OCI-LY1 (cell line): ENCODE measurements around the gene TTC16.

ENCODE experiments used
- H2AFZ ChIP-seq: fragments of 200-600 bp; sonication (generic), shearing (Covaris generic); 2 replicates; pipeline ENCODE4 v1.6.0; 2014; ENCODE audit warnings: antibody characterized with exemption, mild to moderate bottlenecking, low read length
- H3F3A ChIP-seq: fragments of 200-600 bp; sonication (generic), shearing (Covaris generic); 2 replicates; pipeline ENCODE4 v1.6.0; 2014; ENCODE audit warnings: mild to moderate bottlenecking, antibody characterized with exemption, low read length, moderate library complexity; ENCODE audit not compliant: insufficient read depth
- H3K27ac ChIP-seq: fragments of 200-600 bp; sonication (generic); 2 replicates; pipeline ENCODE4 v1.5.1; 2014; ENCODE audit warnings: low read length, mixed run types, mild to moderate bottlenecking, low read depth; ENCODE audit not compliant: poor library complexity, severe bottlenecking
- H3K27me3 ChIP-seq: fragments of 200-600 bp; sonication (generic); 2 replicates; pipeline ENCODE4 v1.6.0; 2014; ENCODE audit warnings: antibody characterized with exemption, mild to moderate bottlenecking, low read length, moderate library complexity; ENCODE audit not compliant: insufficient read depth
- H3K36me3 ChIP-seq: fragments of 200-600 bp; sonication (generic); 2 replicates; pipeline ENCODE4 v1.6.1; 2014; ENCODE audit warnings: mild to moderate bottlenecking, antibody characterized with exemption, low read length, moderate library complexity, mixed read lengths; ENCODE audit not compliant: insufficient read depth
- H3K4me1 ChIP-seq: fragments of 200-600 bp; sonication (generic); 2 replicates; pipeline ENCODE4 v1.5.1; 2014; ENCODE audit warnings: mild to moderate bottlenecking, low read length, moderate library complexity; ENCODE audit not compliant: insufficient read depth, severe bottlenecking
- H3K4me2 ChIP-seq: fragments of 200-600 bp; sonication (generic), shearing (Covaris generic); 2 replicates; pipeline ENCODE4 v1.6.1; 2014; ENCODE audit warnings: low read length
- H3K4me3 ChIP-seq: fragments of 200-600 bp; sonication (generic); 2 replicates; pipeline ENCODE4 v1.5.1; 2014; ENCODE audit warnings: low read length, low read depth, mild to moderate bottlenecking, mixed read lengths; ENCODE audit not compliant: poor library complexity, severe bottlenecking
- H3K79me2 ChIP-seq: fragments of 200-600 bp; shearing (Covaris generic); 2 replicates; pipeline ENCODE4 v1.6.1; 2016; ENCODE audit warnings: mixed run types, low read length, mixed read lengths; ENCODE audit not compliant: insufficient read depth
- H3K9ac ChIP-seq: fragments of 200-600 bp; sonication (generic), shearing (Covaris generic); 2 replicates; pipeline ENCODE4 v1.6.1; 2014; ENCODE audit warnings: mild to moderate bottlenecking, low read length, mixed read lengths
- H3K9me2 ChIP-seq: fragments of 200-600 bp; sonication (generic), shearing (Covaris generic); 2 replicates; pipeline ENCODE4 v1.6.1; 2014; ENCODE audit warnings: low read depth, mild to moderate bottlenecking, low read length, mixed read lengths
- H3K9me3 ChIP-seq: fragments of 200-600 bp; shearing (Covaris generic); 2 replicates; pipeline ENCODE4 v1.6.1; 2014; ENCODE audit warnings: low read length, mixed read lengths
- H4K20me1 ChIP-seq: fragments of 200-600 bp; sonication (generic), shearing (Covaris generic); 2 replicates; pipeline ENCODE4 v1.6.0; 2016; ENCODE audit warnings: mild to moderate bottlenecking, low read length; ENCODE audit not compliant: insufficient read depth
- EZH2 ChIP-seq: fragments of 200-600 bp; sonication (generic), shearing (Covaris generic); IDR thresholded peaks from 2 replicates; pipeline ENCODE4 v1.8.0; 2017; ENCODE audit warnings: borderline replicate concordance, mixed run types, mild to moderate bottlenecking, antibody characterized with exemption, low read length, moderate library complexity, mixed read lengths
- TF ChIP-seq, protein P1 (sequence below): fragments of 200-600 bp; sonication (generic), shearing (Covaris generic); IDR thresholded peaks from 2 replicates; pipeline ENCODE4 v1.5.1; 2017; ENCODE audit warnings: mild to moderate bottlenecking, antibody characterized with exemption, low read length, moderate library complexity, mixed read lengths

Gene TTC16

DNA sequence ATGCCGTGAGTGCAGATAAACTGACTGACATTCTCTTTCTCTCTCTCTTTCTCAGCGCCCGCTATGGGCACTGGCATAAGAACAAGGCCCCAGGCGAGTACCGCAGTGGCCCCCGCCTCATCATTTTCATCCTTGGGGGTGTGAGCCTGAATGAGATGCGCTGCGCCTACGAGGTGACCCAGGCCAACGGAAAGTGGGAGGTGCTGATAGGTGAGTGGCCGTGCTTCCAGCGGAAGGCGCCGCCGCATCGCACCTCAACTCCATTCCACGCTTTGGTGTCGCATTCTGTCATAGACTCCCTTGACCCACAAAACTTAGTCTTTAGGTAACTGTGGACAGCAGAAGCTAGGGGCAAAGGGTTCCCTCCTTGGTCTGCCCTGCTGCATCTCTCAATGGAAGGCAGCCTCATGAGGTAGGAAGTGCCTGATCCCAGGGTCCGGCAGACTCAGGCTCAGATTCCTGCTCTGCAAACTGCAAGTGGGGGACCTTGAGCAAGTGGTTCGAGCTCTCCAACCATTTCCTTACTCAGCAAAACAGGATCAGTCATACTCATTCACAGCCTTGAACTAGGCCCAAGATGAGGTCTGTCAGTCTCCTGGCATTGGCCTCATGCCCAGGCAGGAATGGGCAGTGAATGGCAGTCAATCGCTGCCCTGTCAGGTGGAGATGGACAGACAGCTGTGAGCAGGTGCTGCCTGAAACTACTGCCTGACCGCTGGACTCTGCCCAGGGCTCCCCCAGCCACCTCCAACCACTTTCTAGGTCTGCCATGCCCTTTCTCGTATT lies 33.3 kb upstream of the TTC16 start:
- Histone ChIP-seq H3K9me2 (no peaks in the 10 kb centered on the region), H3K9me3 (no peaks in the 10 kb centered on the region), H3K79me2 (no peaks in the 10 kb centered on the region), H3K4me1 (no peaks in the 10 kb centered on the region), H4K20me1 (no peaks in the 10 kb centered on the region), H3K4me2 (no peak overlapping the region), H2AFZ (no peak overlapping the region), H3K4me3 (no peak overlapping the region), H3K36me3 (no peaks in the 10 kb centered on the region), H3F3A (no peaks in the 10 kb centered on the region), H3K27me3 (no peaks in the 10 kb centered on the region), H3K9ac (no peak overlapping the region), H3K27ac (no peak overlapping the region)
- TF ChIP-seq EZH2: no peak
- TF ChIP-seq, protein P1, sequence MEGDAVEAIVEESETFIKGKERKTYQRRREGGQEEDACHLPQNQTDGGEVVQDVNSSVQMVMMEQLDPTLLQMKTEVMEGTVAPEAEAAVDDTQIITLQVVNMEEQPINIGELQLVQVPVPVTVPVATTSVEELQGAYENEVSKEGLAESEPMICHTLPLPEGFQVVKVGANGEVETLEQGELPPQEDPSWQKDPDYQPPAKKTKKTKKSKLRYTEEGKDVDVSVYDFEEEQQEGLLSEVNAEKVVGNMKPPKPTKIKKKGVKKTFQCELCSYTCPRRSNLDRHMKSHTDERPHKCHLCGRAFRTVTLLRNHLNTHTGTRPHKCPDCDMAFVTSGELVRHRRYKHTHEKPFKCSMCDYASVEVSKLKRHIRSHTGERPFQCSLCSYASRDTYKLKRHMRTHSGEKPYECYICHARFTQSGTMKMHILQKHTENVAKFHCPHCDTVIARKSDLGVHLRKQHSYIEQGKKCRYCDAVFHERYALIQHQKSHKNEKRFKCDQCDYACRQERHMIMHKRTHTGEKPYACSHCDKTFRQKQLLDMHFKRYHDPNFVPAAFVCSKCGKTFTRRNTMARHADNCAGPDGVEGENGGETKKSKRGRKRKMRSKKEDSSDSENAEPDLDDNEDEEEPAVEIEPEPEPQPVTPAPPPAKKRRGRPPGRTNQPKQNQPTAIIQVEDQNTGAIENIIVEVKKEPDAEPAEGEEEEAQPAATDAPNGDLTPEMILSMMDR: no peak

DNA sequence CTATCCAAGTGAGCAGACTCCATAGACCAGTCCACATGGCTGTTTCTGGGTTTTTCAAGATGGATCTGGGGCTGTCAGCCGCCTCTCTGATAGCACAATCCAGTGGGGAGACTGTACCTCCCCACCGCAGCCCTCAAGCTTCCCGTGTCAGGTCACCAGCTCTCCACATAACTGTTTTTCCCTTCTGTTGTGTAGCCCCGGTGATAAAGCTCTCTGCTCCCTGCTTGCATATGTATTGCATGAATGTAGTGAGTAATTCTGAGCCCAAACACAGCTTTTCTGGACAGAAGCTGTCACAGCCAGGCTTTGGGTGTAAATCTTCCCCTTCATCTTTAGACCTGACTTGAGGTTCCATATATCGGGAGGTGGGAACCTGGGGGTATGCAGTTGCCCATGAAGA lies 32.2 kb upstream of the TTC16 start:
- Histone ChIP-seq H3K27ac (no peak overlapping the region), H3K4me3 (no peak overlapping the region), H3K4me2 (no peak overlapping the region), H3K4me1 (no peaks in the 10 kb centered on the region), H3K9me3 (no peaks in the 10 kb centered on the region), H3K79me2 (no peaks in the 10 kb centered on the region), H3K27me3 (no peaks in the 10 kb centered on the region), H3F3A (no peaks in the 10 kb centered on the region), H2AFZ (no peak overlapping the region), H4K20me1 (no peaks in the 10 kb centered on the region), H3K36me3 (no peaks in the 10 kb centered on the region), H3K9me2 (no peaks in the 10 kb centered on the region), H3K9ac (no peak overlapping the region)
- TF ChIP-seq, protein P1: no peak
- TF ChIP-seq EZH2: no peak

DNA sequence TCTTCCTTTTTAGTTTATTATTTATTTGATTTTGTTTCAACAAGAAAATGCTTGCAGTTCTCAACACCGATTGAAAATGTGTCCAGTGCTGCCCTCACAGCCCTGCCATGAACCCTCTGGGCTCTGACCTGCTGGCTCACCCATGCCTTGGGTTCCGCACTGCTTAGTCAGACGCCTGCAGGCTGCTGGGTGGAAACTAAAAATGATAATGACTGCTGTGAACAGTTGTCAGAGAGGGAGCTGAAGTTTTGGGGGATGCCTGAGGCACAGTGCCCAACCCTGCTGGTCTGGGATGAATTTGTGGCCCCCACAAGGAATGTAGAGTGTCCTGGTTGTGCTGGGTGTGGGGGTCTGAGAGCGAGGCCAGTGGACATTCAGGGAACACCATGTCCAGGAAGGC lies 31.3 kb upstream of the TTC16 start:
- H3K4me3 ChIP-seq: no peak overlapping the region
- H3K4me1 ChIP-seq: no peaks in the 10 kb centered on the region
- no peak overlapping the region for H2AFZ ChIP-seq
- H3F3A ChIP-seq: no peaks in the 10 kb centered on the region
- no peaks in the 10 kb centered on the region for H4K20me1 ChIP-seq
- H3K79me2 ChIP-seq: no peaks in the 10 kb centered on the region
- H3K9ac ChIP-seq: no peak overlapping the region
- H3K27ac ChIP-seq: no peak overlapping the region
- H3K4me2 ChIP-seq: no peak overlapping the region
- H3K9me2 ChIP-seq: no peaks in the 10 kb centered on the region
- no peaks in the 10 kb centered on the region for H3K27me3 ChIP-seq
- H3K9me3 ChIP-seq: no peaks in the 10 kb centered on the region
- H3K36me3 ChIP-seq: no peaks in the 10 kb centered on the region
- no peak for TF ChIP-seq EZH2
- TF ChIP-seq, protein P1: no peak
